BJ (cell line): ENCODE results near the gene XRCC3. TPM values are rescaled to one million over a fixed set of nuclear protein-coding genes. Genes with fewer than 3 reads are reported as not detected.

Experiments
- CTCF ChIA-PET: fragments of 350-600 bp; formaldehyde crosslinking; extraction: SDS; loops from one replicate; lab custom pipeline; 2021; ENCODE audit warnings: antibody characterized with exemption, inconsistent platforms; lab: Yijun Ruan, JAX
- POLR2A ChIA-PET: fragments of 300-600 bp; sonication (Branson Sonifier 250); formaldehyde crosslinking; extraction: SDS; loops from one replicate; lab custom pipeline; 2021; ENCODE audit warnings: antibody characterized with exemption; lab: Charles Lee
- DNase-seq: peaks from one replicate; pipeline ENCODE4 v3.0.0-alpha.2; 2011; ENCODE audit warnings: low read depth
- H3K27me3 ChIP-seq: 2 replicates; pipeline ENCODE4 v1.6.0; 2011; ENCODE audit warnings: low read length; ENCODE audit not compliant: control insufficient read depth, insufficient read depth
- H3K36me3 ChIP-seq: 2 replicates; pipeline ENCODE4 v1.5.1; 2011; ENCODE audit warnings: low read length; ENCODE audit not compliant: control insufficient read depth, insufficient read depth
- H3K4me3 ChIP-seq: 2 replicates; pipeline ENCODE4 v1.5.1; 2011; ENCODE audit warnings: low read depth, mild to moderate bottlenecking, control low read depth, low read length
- polyA plus RNA-seq: library from polyadenylated mRNA; depleted of rRNA; stranded (reverse); fragments of >200 nt; gene quantifications from 2 replicates; pipeline ENCODE4 v1.2.3, GENCODE V29; 2011; rRNA removed
- small RNA-seq: library from RNA; depleted of rRNA; stranded (forward); fragments of <200 nt; gene quantifications from one replicate; pipeline ENCODE3, GENCODE V24; 2012; ENCODE audit warnings: low replicate concordance, low read depth; ENCODE audit not compliant: insufficient read length
- TF ChIP-seq, protein P1 (sequence below): IDR thresholded peaks from 2 replicates; pipeline ENCODE4 v1.5.1; 2011; ENCODE audit warnings: low read depth, mild to moderate bottlenecking, control low read depth, inconsistent platforms, low read length, moderate library complexity; ENCODE audit not compliant: insufficient read depth

XRCC3 gene
- polyA plus RNA-seq, 1 experiment, result 4.2 TPM

DNA sequence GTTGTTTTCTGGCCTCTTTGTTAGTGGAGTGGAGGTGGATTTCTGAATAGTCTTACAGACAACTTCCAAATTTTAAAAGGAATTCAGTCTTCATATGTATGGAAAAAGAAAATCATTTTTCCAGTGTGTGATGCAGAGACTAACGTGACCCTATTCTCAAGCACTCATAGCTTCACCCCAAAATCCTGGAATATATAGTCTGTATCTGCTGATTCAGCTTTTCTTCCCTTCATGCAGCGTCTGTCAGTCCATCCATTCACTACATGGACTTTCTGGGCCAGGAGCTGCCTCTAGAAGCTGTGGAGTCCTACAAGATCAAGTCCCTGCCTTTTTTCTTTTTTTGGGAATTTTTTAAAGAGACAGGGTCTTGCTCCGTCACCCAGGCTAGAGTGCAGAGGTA lies 62.4 kb downstream of the XRCC3 start:
- no peaks in the 10 kb centered on the region for H3K27me3 ChIP-seq
- peaks cover 3% of the 10 kb centered on the region for H3K36me3 ChIP-seq
- H3K4me3 ChIP-seq, result no peak overlapping the region
- DNase-seq, result no peak
- POLR2A ChIA-PET, result no interaction called here
- TF ChIP-seq, protein P1, sequence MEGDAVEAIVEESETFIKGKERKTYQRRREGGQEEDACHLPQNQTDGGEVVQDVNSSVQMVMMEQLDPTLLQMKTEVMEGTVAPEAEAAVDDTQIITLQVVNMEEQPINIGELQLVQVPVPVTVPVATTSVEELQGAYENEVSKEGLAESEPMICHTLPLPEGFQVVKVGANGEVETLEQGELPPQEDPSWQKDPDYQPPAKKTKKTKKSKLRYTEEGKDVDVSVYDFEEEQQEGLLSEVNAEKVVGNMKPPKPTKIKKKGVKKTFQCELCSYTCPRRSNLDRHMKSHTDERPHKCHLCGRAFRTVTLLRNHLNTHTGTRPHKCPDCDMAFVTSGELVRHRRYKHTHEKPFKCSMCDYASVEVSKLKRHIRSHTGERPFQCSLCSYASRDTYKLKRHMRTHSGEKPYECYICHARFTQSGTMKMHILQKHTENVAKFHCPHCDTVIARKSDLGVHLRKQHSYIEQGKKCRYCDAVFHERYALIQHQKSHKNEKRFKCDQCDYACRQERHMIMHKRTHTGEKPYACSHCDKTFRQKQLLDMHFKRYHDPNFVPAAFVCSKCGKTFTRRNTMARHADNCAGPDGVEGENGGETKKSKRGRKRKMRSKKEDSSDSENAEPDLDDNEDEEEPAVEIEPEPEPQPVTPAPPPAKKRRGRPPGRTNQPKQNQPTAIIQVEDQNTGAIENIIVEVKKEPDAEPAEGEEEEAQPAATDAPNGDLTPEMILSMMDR, result no peak
- CTCF ChIA-PET, result no interaction called here

DNA sequence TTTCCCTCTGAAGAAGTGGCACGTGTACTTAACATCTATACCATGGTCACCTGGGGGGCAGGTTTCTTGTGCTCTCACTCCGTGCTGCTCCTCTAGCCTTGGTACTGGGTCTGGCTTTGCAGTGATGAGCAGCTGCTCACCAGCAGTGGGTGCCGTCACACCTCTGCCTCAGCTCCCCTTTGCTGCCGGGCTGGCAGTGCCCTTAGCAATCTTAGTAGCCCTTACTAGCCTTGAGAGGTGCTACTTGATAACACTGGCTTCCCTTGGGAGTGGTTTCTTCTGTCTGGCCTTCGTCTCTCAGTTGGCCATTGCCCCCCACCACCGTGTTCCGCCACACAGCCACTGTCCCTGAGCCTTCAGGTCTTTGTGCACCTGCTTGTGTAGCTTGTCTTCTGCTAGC lies 63.7 kb downstream of the XRCC3 start:
- peaks cover 2% of the 10 kb centered on the region for H3K36me3 ChIP-seq
- ChIA-PET POLR2A (no interaction called here), CTCF (interaction anchor here (0.8 kb wide), 1 partner anchor 151 kb away, joined by 3 read pairs; no protein-coding TSS in a partner anchor)
- TF ChIP-seq, protein P1, result no peak
- no peak overlapping the region for H3K4me3 ChIP-seq
- no peaks in the 10 kb centered on the region for H3K27me3 ChIP-seq
- DNase-seq, result no peak

DNA sequence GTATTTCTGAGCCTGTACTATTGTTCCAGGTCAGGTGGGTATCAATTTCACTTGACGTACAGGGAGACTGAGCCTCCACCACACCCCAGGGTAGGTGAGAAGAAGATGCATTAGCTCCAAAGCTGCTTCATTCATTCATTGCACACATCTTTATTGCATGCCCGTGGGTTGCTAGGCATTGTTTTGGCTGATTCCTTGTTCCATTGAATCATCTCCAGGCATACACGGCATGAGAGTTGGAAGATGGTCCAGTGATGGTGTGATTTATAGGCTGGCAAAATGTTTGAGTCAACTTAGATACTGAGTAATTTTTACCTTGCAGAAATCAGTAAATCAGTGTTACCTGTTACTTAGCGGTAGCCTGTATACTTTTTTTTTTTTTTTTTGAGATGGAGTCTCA lies 65.0 kb downstream of the XRCC3 start:
- ChIA-PET POLR2A (interaction anchor here (0.6 kb wide), 1 partner anchor 8 kb away, joined by 13 read pairs; no protein-coding TSS in a partner anchor), CTCF (no interaction called here)
- no peaks in the 10 kb centered on the region; the same call in 1 of the 2 replicates for H3K36me3 ChIP-seq
- TF ChIP-seq, protein P1, result no peak
- DNase-seq, result no peak
- H3K27me3 ChIP-seq, result no peaks in the 10 kb centered on the region
- H3K4me3 ChIP-seq, result no peak overlapping the region

DNA sequence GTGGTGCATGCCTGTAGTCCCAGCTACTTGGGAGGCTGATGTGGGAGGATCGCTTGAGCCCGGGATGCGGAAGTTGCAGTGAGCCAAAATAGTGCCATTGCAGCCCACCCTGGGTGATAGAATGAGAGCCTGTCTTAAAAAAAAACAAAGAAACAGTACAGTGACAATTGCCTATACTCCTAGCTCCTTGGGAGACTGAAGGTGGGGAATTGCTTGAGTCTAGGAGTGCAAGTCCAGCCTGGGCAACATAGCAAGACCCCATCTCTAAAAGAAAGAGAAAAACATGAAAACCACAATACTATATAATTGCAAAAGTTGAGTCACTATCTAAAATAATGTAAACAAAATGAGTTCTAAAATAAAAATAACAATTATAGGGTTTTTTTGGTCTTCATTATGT lies 66.2 kb downstream of the XRCC3 start:
- Histone ChIP-seq H3K36me3 (no peaks in the 10 kb centered on the region; the same call in 1 of the 2 replicates), H3K27me3 (no peaks in the 10 kb centered on the region), H3K4me3 (no peak overlapping the region)
- POLR2A ChIA-PET, result no interaction called here
- TF ChIP-seq, protein P1, result no peak
- no peak for DNase-seq
- CTCF ChIA-PET, result interaction anchor here (0.7 kb wide), 1 partner anchor 16 kb away, joined by 4 read pairs; no protein-coding TSS in a partner anchor

Small RNAs within 50 kb of the gene (small RNA-seq; reads per million reads assigned to genes)
- not detected for gene RF00019

Other genes with a start within 250 kb of the XRCC3 start
- gene CKB, start 192.6 kb downstream of the XRCC3 start, polyA plus RNA-seq, result 25.7 and 74.7 TPM in 2 replicates
- gene TRMT61A, start 186.3 kb downstream of the XRCC3 start, polyA plus RNA-seq, result 6.2 and 11.7 TPM in 2 replicates
- gene BAG5, start 152.8 kb downstream of the XRCC3 start, polyA plus RNA-seq, result 4.9 and 7.9 TPM in 2 replicates
- 16.9 and 25.8 TPM in 2 replicates for gene COA8, start 152.5 kb downstream of the XRCC3 start, polyA plus RNA-seq
- 112 and 123 TPM in 2 replicates for gene KLC1, start 86.2 kb downstream of the XRCC3 start, polyA plus RNA-seq
- gene ZFYVE21, start 359 bp upstream of the XRCC3 start, polyA plus RNA-seq, result 77.6 and 84.0 TPM in 2 replicates
- gene PPP1R13B, start 132.1 kb upstream of the XRCC3 start, polyA plus RNA-seq, result 2.0 and 3.3 TPM in 2 replicates
- gene TDRD9, start 213.0 kb upstream of the XRCC3 start, polyA plus RNA-seq, result 1.3 and 2.2 TPM in 2 replicates
- not detected in 2 replicates for gene RD3L, start 227.1 kb upstream of the XRCC3 start, polyA plus RNA-seq